Sigmoid colon (tissue), 4 donors: Measurements from ENCODE around the gene FOXO3B.
"Not testable (repeated sequence)": the region's sequence is repeated elsewhere in the genome, so short reads cannot be mapped to it uniquely, and the experiment has no call there.

ENCODE experiments used
- POLR2A ChIP-seq, 2 donors: fragments of 450-650 bp; IDR thresholded peaks; one replicate each; pipeline ENCODE4 v1.6.1; 2016; ENCODE audit warnings: antibody characterized with exemption in 2 of 2, mild to moderate bottlenecking in 2 of 2, moderate library complexity in 2 of 2
- POLR2AphosphoS5 ChIP-seq, 4 donors: sonication (generic); formaldehyde crosslinking; IDR thresholded peaks; one replicate each; pipeline ENCODE4 v1.6.1; 2017; ENCODE audit warnings: antibody characterized with exemption in 4 of 4
- TF ChIP-seq, protein P1 (sequence below), 4 experiments: fragments of 450-650 bp in 3 of 4; fragments of 200-600 bp in 1 of 4; IDR thresholded peaks; one replicate each; pipeline ENCODE4 v1.5.1; 2016 to 2019; ENCODE audit warnings: antibody characterized with exemption in 4 of 4, mild to moderate bottlenecking in 3 of 4, moderate library complexity in 2 of 4

DNA sequence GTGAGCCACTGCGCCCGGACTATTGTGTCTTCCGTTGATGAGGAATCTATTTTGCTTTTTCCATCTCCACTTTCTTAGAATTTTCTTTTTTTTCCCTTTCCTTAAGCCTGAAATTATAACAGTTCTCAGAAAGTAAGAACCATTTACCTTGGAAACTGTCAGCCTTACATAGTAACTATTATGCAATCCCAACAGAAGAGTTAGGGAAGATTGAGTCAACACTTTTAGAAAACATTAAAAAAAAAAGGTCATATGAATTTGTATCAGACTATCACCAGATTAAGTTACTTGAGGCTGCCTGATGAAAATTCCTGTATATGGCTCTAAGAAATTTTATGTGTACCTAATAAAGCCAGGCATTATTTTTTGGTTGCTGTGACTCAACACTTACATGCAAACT, 26.1 kb upstream of the FOXO3B start:
- TF ChIP-seq, protein P1, sequence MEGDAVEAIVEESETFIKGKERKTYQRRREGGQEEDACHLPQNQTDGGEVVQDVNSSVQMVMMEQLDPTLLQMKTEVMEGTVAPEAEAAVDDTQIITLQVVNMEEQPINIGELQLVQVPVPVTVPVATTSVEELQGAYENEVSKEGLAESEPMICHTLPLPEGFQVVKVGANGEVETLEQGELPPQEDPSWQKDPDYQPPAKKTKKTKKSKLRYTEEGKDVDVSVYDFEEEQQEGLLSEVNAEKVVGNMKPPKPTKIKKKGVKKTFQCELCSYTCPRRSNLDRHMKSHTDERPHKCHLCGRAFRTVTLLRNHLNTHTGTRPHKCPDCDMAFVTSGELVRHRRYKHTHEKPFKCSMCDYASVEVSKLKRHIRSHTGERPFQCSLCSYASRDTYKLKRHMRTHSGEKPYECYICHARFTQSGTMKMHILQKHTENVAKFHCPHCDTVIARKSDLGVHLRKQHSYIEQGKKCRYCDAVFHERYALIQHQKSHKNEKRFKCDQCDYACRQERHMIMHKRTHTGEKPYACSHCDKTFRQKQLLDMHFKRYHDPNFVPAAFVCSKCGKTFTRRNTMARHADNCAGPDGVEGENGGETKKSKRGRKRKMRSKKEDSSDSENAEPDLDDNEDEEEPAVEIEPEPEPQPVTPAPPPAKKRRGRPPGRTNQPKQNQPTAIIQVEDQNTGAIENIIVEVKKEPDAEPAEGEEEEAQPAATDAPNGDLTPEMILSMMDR (IDR thresholded peaks at IDR 0.05) = not testable (repeated sequence)
- TF ChIP-seq POLR2AphosphoS5, POLR2A (IDR thresholded peaks at IDR 0.05): not testable (repeated sequence)
